A549 (cell line): ENCODE measurements around the gene SLC39A11. TPM values are rescaled to one million over a fixed set of nuclear protein-coding genes. Genes with fewer than 3 reads are reported as not detected.

Source experiments
- ATAC-seq, 2 experiments: fragments of 200-7000 bp in 1 of 2; fragments of >200 bp in 1 of 2; cut with Nextera tagmentation in 1 of 2; cut with Tn5 transposase in 1 of 2; 3 replicates each; pipeline versions ENCODE4 v1.8.0 to v1.9.1; 2018 to 2020; ENCODE audit warnings: mild to moderate bottlenecking in 1 of 2, moderate library complexity in 1 of 2
- CTCF ChIA-PET: fragments of 300-600 bp; sonication (Branson Sonifier 250); formaldehyde crosslinking; extraction: SDS; loops from one replicate; lab custom pipeline; 2021; ENCODE audit warnings: antibody characterized with exemption, inconsistent platforms; lab: Yijun Ruan, JAX
- POLR2A ChIA-PET: fragments of 350-600 bp; formaldehyde crosslinking; extraction: SDS; loops from one replicate; lab custom pipeline; 2021; ENCODE audit warnings: antibody characterized with exemption, inconsistent platforms; lab: Yijun Ruan, JAX
- DNase-seq, 2 experiments: peaks; one replicate each; pipeline versions ENCODE4 v3.0.0 to v3.0.0-alpha.2; 2011 to 2016; ENCODE audit warnings: low read depth in 1 of 2, low spot score in 1 of 2
- FAIRE-seq: peaks from 2 replicates; lab custom pipeline; 2011; peaks lifted over from hg19 to GRCh38; lab: Jason Lieb, UNC
- H3K27ac ChIP-seq, 2 experiments: fragments of >200 bp; sonication (Bioruptor Twin); formaldehyde crosslinking; 3 replicates each; pipeline ENCODE4 v1.5.1; 2016 to 2017
- H3K4me1 ChIP-seq: fragments of >200 bp; sonication (Bioruptor Twin); formaldehyde crosslinking; 3 replicates; pipeline ENCODE4 v1.6.1; 2016
- H3K4me2 ChIP-seq: fragments of >200 bp; sonication (Bioruptor Twin); formaldehyde crosslinking; 3 replicates; pipeline ENCODE4 v1.6.1; 2016
- H3K4me3 ChIP-seq: fragments of >200 bp; sonication (Bioruptor Twin); formaldehyde crosslinking; 3 replicates; pipeline ENCODE4 v1.5.1; 2016
- H3K9me3 ChIP-seq: fragments of >200 bp; sonication (Bioruptor Twin); formaldehyde crosslinking; 3 replicates; pipeline ENCODE4 v1.6.1; 2016
- BCL3 ChIP-seq: fragments of >200 bp; sonication (Bioruptor Twin); formaldehyde crosslinking; IDR thresholded peaks from 3 replicates; pipeline ENCODE4 v1.6.1; 2016
- CHD2 ChIP-seq: fragments of 150-350 bp; IDR thresholded peaks from 2 replicates; pipeline ENCODE4 v1.6.1; 2014; ENCODE audit warnings: low read length; ENCODE audit not compliant: partially characterized antibody
- ELK1 ChIP-seq: fragments of 150-350 bp; IDR thresholded peaks from 2 replicates; pipeline ENCODE4 v1.6.1; 2014; ENCODE audit warnings: low read depth, mild to moderate bottlenecking, low read length
- ESRRA ChIP-seq: fragments of 150-350 bp; IDR thresholded peaks from 2 replicates; pipeline ENCODE4 v1.6.1; 2014; ENCODE audit warnings: mild to moderate bottlenecking, low read length, borderline replicate concordance
- HDAC2 ChIP-seq: fragments of 200-600 bp; sonication (generic); IDR thresholded peaks from 2 replicates; pipeline ENCODE4 v1.6.1; 2016
- HEYL ChIP-seq: fragments of 250-450 bp; sonication (Bioruptor Pico); IDR thresholded peaks from 2 replicates; pipeline ENCODE4 v1.8.0; 2021; ENCODE audit warnings: mild to moderate bottlenecking, moderate library complexity
- HMGXB4 ChIP-seq: fragments of 250-450 bp; sonication (Bioruptor Pico); IDR thresholded peaks from 2 replicates; pipeline ENCODE4 v1.5.0; 2021; ENCODE audit warnings: mild to moderate bottlenecking, moderate library complexity, borderline replicate concordance
- HOXA7 ChIP-seq: fragments of 250-450 bp; sonication (Bioruptor Pico); IDR thresholded peaks from 2 replicates; pipeline ENCODE4 v1.5.0; 2020; ENCODE audit warnings: mild to moderate bottlenecking, moderate library complexity
- HOXB13 ChIP-seq: fragments of 250-450 bp; sonication (Bioruptor Pico); IDR thresholded peaks from 2 replicates; pipeline ENCODE4 v1.5.0; 2020; ENCODE audit warnings: low read depth, mild to moderate bottlenecking, moderate library complexity
- KDM1A ChIP-seq: fragments of 200-600 bp; sonication (generic); IDR thresholded peaks from 2 replicates; pipeline ENCODE4 v1.6.1; 2016; ENCODE audit warnings: low read depth, mild to moderate bottlenecking
- MAX ChIP-seq: IDR thresholded peaks from 2 replicates; pipeline ENCODE4 v1.6.1; 2012
- MYC ChIP-seq: IDR thresholded peaks from 2 replicates; pipeline ENCODE4 v1.6.1; 2012; ENCODE audit warnings: mild to moderate bottlenecking, inconsistent platforms, low read length, improper control_type of control experiment, borderline replicate concordance
- PBX3 ChIP-seq: IDR thresholded peaks from 2 replicates; pipeline ENCODE4 v1.6.1; 2012
- POLR2AphosphoS2 ChIP-seq: conservative IDR thresholded peaks from 2 replicates; pipeline ENCODE4 v1.6.1; 2012; ENCODE audit warnings: low read length, improper control_type of control experiment, inconsistent platforms
- RAD21 ChIP-seq, 2 experiments: fragments of >200 bp in 1 of 2; sonication (Bioruptor Twin) in 1 of 2; formaldehyde crosslinking in 1 of 2; IDR thresholded peaks in 1 of 2; conservative IDR thresholded peaks in 1 of 2; 2 replicates in 1 of 2; 3 replicates in 1 of 2; pipeline ENCODE4 v1.6.1; 2012 to 2018; ENCODE audit warnings: inconsistent platforms in 1 of 2
- RCOR1 ChIP-seq: fragments of 150-350 bp; IDR thresholded peaks from 2 replicates; pipeline ENCODE4 v1.6.1; 2014; ENCODE audit warnings: antibody characterized with exemption, low read length, low read depth
- REST ChIP-seq: fragments of 200-600 bp; sonication (generic); IDR thresholded peaks from 2 replicates; pipeline ENCODE4 v1.6.1; 2016; ENCODE audit warnings: antibody characterized with exemption, mild to moderate bottlenecking, moderate library complexity
- RFX5 ChIP-seq: fragments of 450-650 bp; IDR thresholded peaks from 2 replicates; pipeline ENCODE4 v1.7.1; 2014; ENCODE audit warnings: antibody characterized with exemption, mild to moderate bottlenecking, moderate library complexity
- SMC3 ChIP-seq: fragments of >200 bp; sonication (Bioruptor Twin); formaldehyde crosslinking; IDR thresholded peaks from 3 replicates; pipeline ENCODE4 v1.6.1; 2018; ENCODE audit warnings: inconsistent platforms
- SREBF2 ChIP-seq: fragments of 450-650 bp; IDR thresholded peaks from 2 replicates; pipeline ENCODE4 v1.6.1; 2014; ENCODE audit warnings: mild to moderate bottlenecking, moderate library complexity
- TP53 ChIP-seq: fragments of 250-450 bp; sonication (Bioruptor Pico); IDR thresholded peaks from 2 replicates; pipeline ENCODE4 v1.5.0; 2021; ENCODE audit warnings: mild to moderate bottlenecking, moderate library complexity
- WGBS: methylation state at CpG from one replicate; pipeline ENCODE4 v1.1.6; 2017; ENCODE audit errors: missing lambda C conversion rate; 5-methylcytosine and 5-hydroxymethylcytosine counted together
- polyA plus RNA-seq, 4 experiments: library from polyadenylated mRNA; depleted of rRNA in 3 of 4; stranded (reverse); fragments of >200 nt; fragmentation: RNase III in 1 of 4; extraction: RNeasy Plus Mini Kit Qiagen cat#74134 plus additional on column Dnase treatment in 1 of 4; gene quantifications; 2 replicates in 3 of 4; 3 replicates in 1 of 4; pipeline ENCODE4 v1.2.3, GENCODE V29; 2011 to 2017

Gene SLC39A11
- polyA plus RNA-seq, 2 of the 4 experiments (the other 2 are of a cell fraction): 18.4 to 25.2 TPM

- no peak for TF ChIP-seq POLR2AphosphoS2
- no peak for TF ChIP-seq HDAC2
- no peak for TF ChIP-seq HOXB13
- TF ChIP-seq TP53: no peak
- no peak for TF ChIP-seq HMGXB4 (CRISPR knock-in tag)
- TF ChIP-seq CHD2: no peak
- no peak for TF ChIP-seq KDM1A
- no peak for TF ChIP-seq ESRRA
- TF ChIP-seq SREBF2: no peak
- TF ChIP-seq ELK1: no peak
- TF ChIP-seq RCOR1: no peak
- no peak for TF ChIP-seq RAD21 (conservative IDR thresholded peaks at IDR 0.05 in 1 of 2, IDR thresholded peaks at IDR 0.05 in 1 of 2)
- no peak for TF ChIP-seq REST
- no peak for TF ChIP-seq MAX
- TF ChIP-seq RFX5: no peak
- TF ChIP-seq PBX3: no peak
- TF ChIP-seq, all 56 proteins: peak for 0
- CTCF ChIA-PET: interaction anchor here (0.5 to 1.1 kb wide), 2 partner anchors 9 to 17 kb away, joined by 3 read pairs; no protein-coding TSS in a partner anchor
- peak overlapping the region; percentile 18 to 49; a peak in 5 of 6 replicates for H3K27ac ChIP-seq
- H3K4me3 ChIP-seq: no peak overlapping the region
- 97% methylated on average over 8 of the region's 8 CpGs for WGBS
- no peaks in the 10 kb centered on the region for H3K9me3 ChIP-seq
- peak overlapping the region; percentile 56 for H3K4me2 ChIP-seq
- H3K4me1 ChIP-seq: peaks cover 17% of the 10 kb centered on the region
- ATAC-seq (peak in 1 of 2 experiments; percentile 23; a peak in 2 of 6 replicates), FAIRE-seq (no peak), DNase-seq (no peak)
- POLR2A ChIA-PET: no interaction called here
Observed at GRCh38 chr17:73029991-73030390, 62.5 kb downstream of the SLC39A11 start.

GRCh38 chr17:73029021-73029420 lies 63.5 kb downstream of the SLC39A11 start:
- CTCF ChIA-PET: interaction anchor here (0.6 kb wide), 1 partner anchor 1498 kb away, joined by 3 read pairs; no protein-coding TSS in a partner anchor
- Histone ChIP-seq H3K4me2 (no peak overlapping the region), H3K4me3 (no peak overlapping the region), H3K27ac (no peak overlapping the region), H3K9me3 (no peaks in the 10 kb centered on the region), H3K4me1 (peaks cover 17% of the 10 kb centered on the region)
- TF ChIP-seq RCOR1 (no peak), MYC (no peak), HEYL (CRISPR knock-in tag) (no peak), SMC3 (no peak), BCL3 (no peak), POLR2AphosphoS2 (no peak), HDAC2 (no peak), HOXA7 (no peak), ESRRA (no peak), RAD21 (conservative IDR thresholded peaks at IDR 0.05 in 1 of 2, IDR thresholded peaks at IDR 0.05 in 1 of 2) (no peak)
- DNase-seq (no peak), ATAC-seq (no peak), FAIRE-seq (no peak)
- POLR2A ChIA-PET: no interaction called here
- 94% methylated on average over 6 of the region's 6 CpGs for WGBS
